Smooth muscle cell (in vitro differentiated cells): ENCODE results near the gene CYSLTR1. TPM values are rescaled to one million over a fixed set of nuclear protein-coding genes. Genes with fewer than 3 reads are reported as not detected.

Experiments used
- DNase-seq: peaks from one replicate; lab custom pipeline; 2025; ENCODE audit not compliant: unreplicated experiment; lab: John Stamatoyannopoulos, UW
- H2AFZ ChIP-seq: fragments of 200-600 bp; sonication (generic); 2 replicates; pipeline ENCODE4 v1.6.0; 2016; ENCODE audit warnings: antibody characterized with exemption, low read depth, mild to moderate bottlenecking
- H3F3A ChIP-seq: fragments of 200-600 bp; sonication (generic); 2 replicates; pipeline ENCODE4 v1.6.0; 2017; ENCODE audit warnings: antibody characterized with exemption, low read depth
- H3K27ac ChIP-seq: fragments of 200-600 bp; sonication (generic); 2 replicates; pipeline ENCODE4 v1.5.1; 2016; ENCODE audit warnings: low read depth, mild to moderate bottlenecking
- H3K27me3 ChIP-seq: fragments of 200-600 bp; sonication (generic); 2 replicates; pipeline ENCODE4 v1.6.1; 2016; ENCODE audit warnings: low read depth, mild to moderate bottlenecking
- H3K36me3 ChIP-seq: fragments of 200-600 bp; sonication (generic); 2 replicates; pipeline ENCODE4 v1.5.1; 2016; ENCODE audit warnings: low read depth
- H3K4me1 ChIP-seq: fragments of 200-600 bp; sonication (generic); 2 replicates; pipeline ENCODE4 v1.5.1; 2016; ENCODE audit warnings: low read depth
- H3K4me2 ChIP-seq: fragments of 200-600 bp; sonication (generic); 2 replicates; pipeline ENCODE4 v1.6.0; 2016; ENCODE audit warnings: mild to moderate bottlenecking
- H3K4me3 ChIP-seq: fragments of 200-600 bp; sonication (generic); 2 replicates; pipeline ENCODE4 v1.5.1; 2016; ENCODE audit warnings: mild to moderate bottlenecking
- H3K79me2 ChIP-seq: fragments of 200-600 bp; sonication (generic); 2 replicates; pipeline ENCODE4 v1.6.0; 2016; ENCODE audit warnings: low read depth, mild to moderate bottlenecking
- H3K9ac ChIP-seq: fragments of 200-600 bp; sonication (generic); 2 replicates; pipeline ENCODE4 v1.6.0; 2016; ENCODE audit warnings: low read depth
- H3K9me3 ChIP-seq: fragments of 200-600 bp; sonication (generic); replicated peaks from 2 replicates; pipeline ENCODE4 v1.5.1; 2016; ENCODE audit warnings: low read depth
- H4K20me1 ChIP-seq: fragments of 200-600 bp; sonication (generic); 2 replicates; pipeline ENCODE4 v1.6.0; 2016; ENCODE audit warnings: low read depth
- WGBS: methylation state at CpG from one replicate; pipeline ENCODE4 v1.1.7; 2016; ENCODE audit warnings: low lambda C conversion rate; 5-methylcytosine and 5-hydroxymethylcytosine counted together
- polyA plus RNA-seq: library from polyadenylated mRNA; unstranded; fragments of >200 nt; fragmentation: Nextera tagmentation; extraction: Ambion mirVana; gene quantifications from 2 replicates; pipeline ENCODE4 v1.2.1, GENCODE V29; 2016
- total RNA-seq: library from RNA; depleted of rRNA; stranded (reverse); fragments of >200 nt; gene quantifications from 2 replicates; pipeline ENCODE4 v1.2.3, GENCODE V29; 2014
- TF ChIP-seq, protein P1 (sequence below): fragments of 200-600 bp; sonication (generic); IDR thresholded peaks from 2 replicates; pipeline ENCODE4 v1.5.1; 2017; ENCODE audit warnings: borderline replicate concordance, mild to moderate bottlenecking, antibody characterized with exemption; ENCODE audit not compliant: insufficient read depth, poor library complexity, severe bottlenecking

CYSLTR1 gene
- total and polyA plus RNA-seq, 2 experiments from 2014 or later, result 3.4 to 6.0 TPM

GRCh38 chrX:78366576-78366975 lies 39.2 kb upstream of the CYSLTR1 start:
- Histone ChIP-seq H4K20me1 (no peaks in the 10 kb centered on the region), H3K79me2 (no peaks in the 10 kb centered on the region), H3K27ac (no peak overlapping the region), H3F3A (no peaks in the 10 kb centered on the region), H3K4me2 (no peak overlapping the region), H3K4me1 (no peaks in the 10 kb centered on the region), H3K9me3 (no peaks in the 10 kb centered on the region), H3K4me3 (no peak overlapping the region), H3K36me3 (no peaks in the 10 kb centered on the region), H3K27me3 (no peaks in the 10 kb centered on the region), H3K9ac (no peak overlapping the region), H2AFZ (no peak overlapping the region)
- no peak for DNase-seq
- TF ChIP-seq, protein P1, sequence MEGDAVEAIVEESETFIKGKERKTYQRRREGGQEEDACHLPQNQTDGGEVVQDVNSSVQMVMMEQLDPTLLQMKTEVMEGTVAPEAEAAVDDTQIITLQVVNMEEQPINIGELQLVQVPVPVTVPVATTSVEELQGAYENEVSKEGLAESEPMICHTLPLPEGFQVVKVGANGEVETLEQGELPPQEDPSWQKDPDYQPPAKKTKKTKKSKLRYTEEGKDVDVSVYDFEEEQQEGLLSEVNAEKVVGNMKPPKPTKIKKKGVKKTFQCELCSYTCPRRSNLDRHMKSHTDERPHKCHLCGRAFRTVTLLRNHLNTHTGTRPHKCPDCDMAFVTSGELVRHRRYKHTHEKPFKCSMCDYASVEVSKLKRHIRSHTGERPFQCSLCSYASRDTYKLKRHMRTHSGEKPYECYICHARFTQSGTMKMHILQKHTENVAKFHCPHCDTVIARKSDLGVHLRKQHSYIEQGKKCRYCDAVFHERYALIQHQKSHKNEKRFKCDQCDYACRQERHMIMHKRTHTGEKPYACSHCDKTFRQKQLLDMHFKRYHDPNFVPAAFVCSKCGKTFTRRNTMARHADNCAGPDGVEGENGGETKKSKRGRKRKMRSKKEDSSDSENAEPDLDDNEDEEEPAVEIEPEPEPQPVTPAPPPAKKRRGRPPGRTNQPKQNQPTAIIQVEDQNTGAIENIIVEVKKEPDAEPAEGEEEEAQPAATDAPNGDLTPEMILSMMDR, result no peak
- 75% methylated on average over 1 of the region's 1 CpG for WGBS

- no peak overlapping the region for H3K4me2 ChIP-seq
- H3K4me1 ChIP-seq, result no peaks in the 10 kb centered on the region
- no peak for DNase-seq
- 79% methylated on average over 4 of the region's 4 CpGs for WGBS
- peak overlapping the region; percentile 60 for H3K27ac ChIP-seq
- H3K27me3 ChIP-seq, result no peaks in the 10 kb centered on the region
- H3K4me3 ChIP-seq, result no peak overlapping the region
- no peaks in the 10 kb centered on the region for H3F3A ChIP-seq
- H2AFZ ChIP-seq, result no peak overlapping the region
- H3K9ac ChIP-seq, result no peak overlapping the region
- no peaks in the 10 kb centered on the region for H3K79me2 ChIP-seq
- no peaks in the 10 kb centered on the region for H3K36me3 ChIP-seq
- TF ChIP-seq, protein P1, result no peak
- no peaks in the 10 kb centered on the region for H4K20me1 ChIP-seq
- H3K9me3 ChIP-seq, result no peaks in the 10 kb centered on the region
Measured at GRCh38 chrX:78357342-78358055, 30.1 kb upstream of the CYSLTR1 start.

DNA sequence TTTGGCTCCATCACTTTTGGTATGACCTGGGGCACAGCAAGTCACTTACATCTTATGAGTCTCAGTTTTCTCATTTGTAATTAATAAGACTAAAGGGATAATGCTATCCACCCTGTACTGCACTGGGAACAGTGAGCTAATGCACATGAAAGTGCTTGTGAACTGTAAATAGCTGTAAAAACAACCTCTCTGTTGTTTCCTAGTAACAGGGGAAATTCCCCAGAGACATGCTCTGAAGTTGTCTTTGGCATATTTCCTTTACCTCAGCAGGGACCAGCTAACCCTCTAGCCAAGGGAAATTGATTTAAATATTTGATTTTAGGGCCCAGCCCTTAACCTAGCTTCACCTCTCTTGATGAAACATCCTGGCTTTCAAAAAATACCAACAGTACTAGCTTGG lies 6.1 kb upstream of the CYSLTR1 start:
- no peaks in the 10 kb centered on the region for H3K27me3 ChIP-seq
- no peak for DNase-seq
- H3K36me3 ChIP-seq, result no peaks in the 10 kb centered on the region
- no peaks in the 10 kb centered on the region for H3K79me2 ChIP-seq
- no peaks in the 10 kb centered on the region for H3F3A ChIP-seq
- H2AFZ ChIP-seq, result no peak overlapping the region
- TF ChIP-seq, protein P1, result no peak
- no peak overlapping the region for H3K4me3 ChIP-seq
- H3K4me2 ChIP-seq, result no peak overlapping the region
- H3K9me3 ChIP-seq, result no peaks in the 10 kb centered on the region
- H3K4me1 ChIP-seq, result no peaks in the 10 kb centered on the region
- no peak overlapping the region for H3K27ac ChIP-seq
- H3K9ac ChIP-seq, result no peak overlapping the region
- no peaks in the 10 kb centered on the region for H4K20me1 ChIP-seq

DNA sequence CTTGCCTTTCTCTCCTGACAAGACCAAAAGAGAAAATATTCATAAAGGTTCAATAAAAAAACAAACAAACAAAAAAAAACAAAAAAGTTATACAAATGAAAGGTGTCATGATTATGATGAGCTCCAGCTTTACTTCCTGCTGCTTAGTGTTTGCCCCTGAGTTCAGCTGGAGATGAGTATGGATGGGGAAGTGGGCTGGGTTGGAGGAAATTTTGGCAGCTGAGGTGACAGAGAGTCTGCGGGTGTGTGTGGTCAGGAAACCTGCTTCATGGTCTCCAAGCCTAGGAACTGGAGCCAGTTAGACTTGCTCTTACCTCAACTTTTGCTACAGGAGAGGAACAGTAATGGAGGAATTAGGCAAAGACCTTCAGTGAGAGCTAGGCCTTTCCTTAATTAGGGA lies 4.3 kb upstream of the CYSLTR1 start:
- no peak overlapping the region for H3K27ac ChIP-seq
- H3K79me2 ChIP-seq, result no peaks in the 10 kb centered on the region
- H3K9ac ChIP-seq, result no peak overlapping the region
- WGBS, result 77% methylated on average over 1 of the region's 1 CpG
- no peak for DNase-seq
- H3F3A ChIP-seq, result no peaks in the 10 kb centered on the region
- TF ChIP-seq, protein P1, result no peak
- no peak overlapping the region for H3K4me3 ChIP-seq
- no peaks in the 10 kb centered on the region for H3K4me1 ChIP-seq
- H3K36me3 ChIP-seq, result no peaks in the 10 kb centered on the region
- H2AFZ ChIP-seq, result no peak overlapping the region
- no peaks in the 10 kb centered on the region for H3K27me3 ChIP-seq
- no peaks in the 10 kb centered on the region for H4K20me1 ChIP-seq
- no peaks in the 10 kb centered on the region for H3K9me3 ChIP-seq
- no peak overlapping the region for H3K4me2 ChIP-seq
